Stimulated activated CD4-positive, alpha-beta T cell treated with anti-CD3 and anti-CD28 coated beads, Interleukin-4, amount 100 ng/mL, for 48 hours (primary cell): Measurements from ENCODE around the gene LCN12.

Experiments
- DNase-seq, 2 donors: peaks; one replicate each; pipeline ENCODE4 v3.0.0-alpha.2; 2020; ENCODE audit warnings: low read depth in 2 of 2

The LCN12 gene, protein sequence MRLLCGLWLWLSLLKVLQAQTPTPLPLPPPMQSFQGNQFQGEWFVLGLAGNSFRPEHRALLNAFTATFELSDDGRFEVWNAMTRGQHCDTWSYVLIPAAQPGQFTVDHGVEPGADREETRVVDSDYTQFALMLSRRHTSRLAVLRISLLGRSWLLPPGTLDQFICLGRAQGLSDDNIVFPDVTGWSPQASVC

GRCh38 chr9:136951541-136952320 lies at the start of gene LCN12:
LCN12 (plus strand) TSS chr9:136952273; CDS start chr9:136952328, 55 bp downstream.
- DNase-seq = no peak

GRCh38 chr9:136903041-136903554 lies 49.0 kb upstream of the LCN12 start:
- DNase-seq = no peak

DNA sequence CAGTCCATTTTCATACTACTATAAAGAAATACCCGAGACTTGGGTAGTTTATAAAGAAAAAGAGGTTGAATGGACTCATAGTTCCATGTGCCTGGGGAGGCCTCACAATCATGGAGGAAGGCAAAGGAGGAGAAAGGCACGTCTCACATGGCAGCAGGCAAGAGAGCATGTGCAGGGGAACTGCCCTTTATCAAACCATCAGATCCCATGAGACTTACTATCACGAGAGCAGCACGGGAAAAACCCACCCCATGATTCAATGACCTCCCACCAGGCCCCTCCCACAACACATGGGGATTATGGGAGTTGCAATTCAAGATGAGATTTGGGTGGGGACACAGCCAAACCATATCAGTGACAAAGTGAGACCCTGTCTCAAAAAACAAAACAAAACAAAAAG lies 45.8 kb upstream of the LCN12 start:
- no peak for DNase-seq

DNA sequence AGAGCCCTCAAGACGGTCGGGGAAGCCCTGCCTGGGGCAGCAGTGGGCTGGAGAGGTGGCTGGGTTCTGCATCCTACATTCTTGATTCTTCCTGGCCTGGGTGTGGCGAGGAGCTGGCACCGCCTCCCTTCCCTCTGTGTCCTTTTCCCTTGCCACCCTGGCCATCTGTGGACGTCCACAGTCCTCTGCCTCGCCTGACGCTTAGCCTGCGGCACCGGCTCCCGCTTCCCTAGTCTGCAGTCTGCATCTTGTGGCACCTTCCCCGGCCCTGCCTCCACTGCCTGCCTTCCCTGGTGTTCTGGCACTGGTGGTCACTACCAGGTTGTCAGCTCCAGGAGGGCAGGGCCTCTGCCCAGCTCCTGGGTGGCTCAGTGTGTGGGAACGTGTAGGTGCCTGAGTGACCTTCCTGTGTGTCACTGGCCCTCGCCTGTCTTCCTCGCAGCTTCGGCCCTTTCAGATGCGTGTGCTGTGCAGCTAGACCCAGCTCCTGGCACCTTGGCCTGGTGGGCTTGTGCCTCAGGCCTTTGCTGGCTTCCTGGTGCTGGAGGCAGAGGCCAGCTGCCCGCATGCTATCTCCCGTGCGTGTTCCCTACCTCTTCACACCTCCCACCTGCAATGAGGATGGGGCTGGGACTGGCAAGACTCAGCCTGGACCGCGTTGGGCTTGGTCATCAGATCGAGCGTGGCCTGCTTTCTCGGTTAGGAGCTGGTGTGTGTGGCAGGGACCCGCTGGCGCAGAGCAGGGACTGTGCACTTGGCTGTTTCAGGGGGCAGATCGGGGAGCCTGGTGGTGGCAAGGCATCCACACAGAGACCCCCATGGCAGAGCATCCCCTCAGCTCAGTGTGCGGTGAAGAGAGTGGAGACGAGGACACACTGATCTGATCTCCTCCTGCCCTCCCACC lies 44.8 kb upstream of the LCN12 start:
- DNase-seq = no peak

DNA sequence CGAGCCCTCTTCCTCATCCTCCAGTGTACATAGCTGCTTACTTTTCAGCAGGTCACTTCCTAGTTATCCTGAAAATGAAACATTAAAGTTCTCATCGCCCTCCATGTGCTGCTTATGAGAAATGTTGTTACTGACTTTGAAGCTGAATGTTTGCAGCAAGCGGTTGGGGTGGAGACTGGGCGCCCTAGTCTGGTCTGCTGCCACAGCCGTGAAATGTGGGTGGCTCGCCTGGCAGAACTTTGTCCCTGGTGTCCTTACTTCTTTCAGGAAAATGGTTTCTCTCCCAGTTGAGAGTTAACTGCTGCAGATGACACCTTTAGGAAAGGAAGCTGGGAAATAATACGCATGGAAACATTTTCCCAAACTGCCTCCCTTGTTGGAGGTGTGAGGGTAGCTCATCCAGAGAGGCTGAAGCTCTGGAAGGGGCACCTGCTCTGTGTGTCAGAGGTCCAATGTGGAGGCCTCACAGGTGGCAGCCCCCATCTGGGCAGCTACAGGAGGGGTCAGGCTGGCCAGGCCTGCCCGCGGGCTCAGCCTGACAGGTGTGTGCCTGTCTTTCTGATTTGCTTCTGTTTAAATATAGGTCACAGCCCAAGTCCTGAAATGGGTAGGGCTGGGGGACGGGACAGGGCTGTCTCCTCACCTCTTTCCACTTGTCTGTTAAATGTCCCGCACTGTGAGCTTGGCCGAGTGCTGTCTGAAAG lies 41.7 kb upstream of the LCN12 start:
- DNase-seq = no peak

DNA sequence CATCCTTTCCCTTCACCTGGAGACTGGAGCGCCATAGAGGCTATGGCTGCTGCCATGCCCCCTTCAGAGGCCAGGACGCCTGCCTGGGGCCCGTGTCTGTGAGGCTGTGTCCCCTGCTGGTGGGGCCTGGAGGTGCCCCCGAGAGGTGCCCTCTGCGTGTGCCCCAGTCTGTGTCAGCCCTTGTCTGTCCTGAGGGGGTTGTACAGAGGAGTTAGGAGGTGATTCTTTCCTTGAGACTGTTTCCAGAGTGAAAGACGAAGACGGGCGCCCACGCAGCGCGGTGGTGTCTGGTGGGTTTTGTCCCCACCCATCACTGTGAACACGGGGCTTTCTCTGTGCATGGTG lies 41.2 kb upstream of the LCN12 start:
- DNase-seq = no peak

GRCh38 chr9:136913701-136914438 lies 38.2 kb upstream of the LCN12 start:
- no peak for DNase-seq

DNA sequence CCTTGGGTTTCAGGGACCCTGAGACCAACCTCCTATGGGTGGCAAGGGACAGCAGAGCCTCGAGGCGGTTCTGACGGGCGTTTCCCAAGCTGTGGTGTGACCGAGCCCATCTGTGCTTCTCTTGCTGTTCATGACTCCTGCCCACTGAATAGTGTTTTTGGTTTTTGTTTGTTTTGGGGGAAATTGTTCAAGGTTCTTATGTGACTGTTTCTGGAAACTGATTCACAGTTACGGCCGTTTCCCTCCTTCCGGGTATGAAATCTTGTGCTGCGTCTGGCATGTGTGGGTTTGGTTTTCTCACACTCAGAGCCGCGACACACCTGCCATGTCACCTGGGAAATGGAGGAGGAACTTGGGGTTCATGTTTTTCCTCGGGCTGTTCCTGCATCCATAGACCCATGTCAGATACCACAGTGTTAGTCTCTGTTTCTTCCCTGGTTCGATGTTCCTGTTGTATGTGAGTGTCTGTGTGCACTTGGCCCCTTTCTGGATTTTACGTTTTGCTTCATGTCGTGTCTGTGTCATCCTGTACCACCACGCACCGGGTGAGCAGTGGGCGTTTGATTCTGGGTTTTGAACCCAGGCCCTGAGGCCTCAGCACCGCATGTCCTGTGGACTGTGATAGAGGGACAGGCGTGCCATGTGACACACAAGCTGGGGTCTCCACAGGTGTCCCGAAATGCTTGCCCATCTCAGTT lies 36.3 kb upstream of the LCN12 start:
- DNase-seq = no peak

- DNase-seq = no peak
These were observed 35.5 kb upstream of the LCN12 start for GRCh38 chr9:136916330-136917184.

- no peak for DNase-seq
These were observed 34.2 kb upstream of the LCN12 start for GRCh38 chr9:136917902-136918301.

DNA sequence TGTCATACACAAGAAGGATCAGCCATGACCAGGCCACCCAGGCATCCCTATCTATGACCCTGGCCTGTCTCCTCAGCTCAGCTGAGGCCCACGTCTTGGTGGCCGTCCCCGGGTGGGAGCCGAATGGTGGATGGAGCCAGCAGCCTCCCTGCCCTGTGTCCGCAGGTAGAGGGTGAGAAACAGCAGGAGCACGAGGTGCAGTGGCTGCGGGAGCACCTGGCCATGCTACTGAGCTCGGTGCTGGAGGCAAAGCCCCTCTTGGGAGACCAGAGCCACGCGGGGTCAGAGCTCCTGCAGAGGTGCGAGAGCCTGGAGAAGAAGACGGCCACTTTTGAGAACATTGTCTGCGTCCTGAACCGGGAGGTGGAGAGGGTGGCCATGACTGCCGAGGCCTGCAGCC lies 32.0 kb upstream of the LCN12 start:
- no peak for DNase-seq

DNA sequence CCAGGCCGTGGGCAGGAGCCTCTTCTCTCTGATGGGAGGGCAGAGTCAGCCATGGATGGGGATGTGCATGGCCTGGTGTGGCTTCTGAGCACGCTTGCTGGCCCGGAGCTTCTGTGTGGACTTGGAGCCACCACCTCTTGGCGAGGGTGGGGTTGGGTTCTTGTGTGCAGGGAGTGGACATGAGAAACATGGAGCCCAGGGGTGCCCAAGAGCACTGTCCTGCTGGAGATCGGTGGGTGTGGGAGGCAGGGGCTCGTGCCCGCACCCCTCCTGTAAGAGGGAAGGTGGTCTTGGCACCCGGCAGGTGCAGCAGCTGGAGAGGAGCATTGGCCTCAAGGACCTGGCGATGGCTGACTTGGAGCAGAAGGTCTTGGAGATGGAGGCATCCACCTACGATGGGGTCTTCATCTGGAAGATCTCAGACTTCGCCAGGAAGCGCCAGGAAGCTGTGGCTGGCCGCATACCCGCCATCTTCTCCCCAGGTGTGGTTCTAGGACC lies 31.3 kb upstream of the LCN12 start:
- no peak for DNase-seq

- DNase-seq = no peak
These were observed 30.8 kb upstream of the LCN12 start for GRCh38 chr9:136921307-136921706.

GRCh38 chr9:136921718-136922117 lies 30.4 kb upstream of the LCN12 start:
- DNase-seq = no peak

- no peak for DNase-seq
These were observed 29.5 kb upstream of the LCN12 start for GRCh38 chr9:136922540-136922939.

GRCh38 chr9:136923881-136924280 lies 28.2 kb upstream of the LCN12 start:
- DNase-seq = no peak

- no peak for DNase-seq
These were observed 26.5 kb upstream of the LCN12 start for GRCh38 chr9:136925414-136926153.

GRCh38 chr9:136926154-136926704 lies 25.8 kb upstream of the LCN12 start:
- DNase-seq = no peak
